ENCODE results near the gene RMDN3. TPM values are rescaled to one million over a fixed set of nuclear protein-coding genes. Genes with fewer than 3 reads are reported as not detected.

RMDN3 gene
- total RNA-seq, 1 donor from 2014 or later: 20.6 TPM

GRCh38 chr15:40785814-40786213 is 30.8 kb upstream of the RMDN3 start:
- DNase-seq (ENCODE audit: low read depth): no peak
- no peak overlapping the region for H3K4me3 ChIP-seq (ENCODE audit: low read depth, low read length)
- TF ChIP-seq CTCF (conservative IDR thresholded peaks at IDR 0.05; ENCODE audit: low read depth, low read length): no peak

GRCh38 chr15:40785164-40785563 is 30.1 kb upstream of the RMDN3 start:
- TF ChIP-seq CTCF (conservative IDR thresholded peaks at IDR 0.05; ENCODE audit: low read depth, low read length): peak; percentile 37
- no peak overlapping the region for H3K4me3 ChIP-seq (ENCODE audit: low read depth, low read length)
- no peak for DNase-seq (ENCODE audit: low read depth)

GRCh38 chr15:40782609-40783227 is 27.7 kb upstream of the RMDN3 start:
- peak; percentile 85 for TF ChIP-seq CTCF (conservative IDR thresholded peaks at IDR 0.05; ENCODE audit: low read depth, low read length)
- no peak for DNase-seq (ENCODE audit: low read depth)
- no peak overlapping the region for H3K4me3 ChIP-seq (ENCODE audit: low read depth, low read length)

GRCh38 chr15:40776537-40777141 is 21.6 kb upstream of the RMDN3 start:
- TF ChIP-seq CTCF (conservative IDR thresholded peaks at IDR 0.05; ENCODE audit: low read depth, low read length): no peak
- DNase-seq (ENCODE audit: low read depth): no peak
- H3K4me3 ChIP-seq (ENCODE audit: low read depth, low read length): no peak overlapping the region

GRCh38 chr15:40775740-40776536 is 20.9 kb upstream of the RMDN3 start:
- no peak for TF ChIP-seq CTCF (conservative IDR thresholded peaks at IDR 0.05; ENCODE audit: low read depth, low read length)
- DNase-seq (ENCODE audit: low read depth): no peak
- no peak overlapping the region for H3K4me3 ChIP-seq (ENCODE audit: low read depth, low read length)

GRCh38 chr15:40775007-40775406 is 20.0 kb upstream of the RMDN3 start:
- H3K4me3 ChIP-seq (ENCODE audit: low read depth, low read length): no peak overlapping the region
- DNase-seq (ENCODE audit: low read depth): no peak
- no peak for TF ChIP-seq CTCF (conservative IDR thresholded peaks at IDR 0.05; ENCODE audit: low read depth, low read length)

Data from epithelial cell of proximal tubule (primary cell).